CD4-positive, alpha-beta T cell treated with Interleukin-21 for 1 hour (primary cell): ENCODE measurements around the gene MYO6.
A peak's percentile ranks its signal among the peaks of the same experiment; 100 is the strongest.

Source experiments
- DNase-seq: peaks from one replicate; pipeline ENCODE4 v3.0.0-alpha.2; 2020

Gene MYO6

DNA sequence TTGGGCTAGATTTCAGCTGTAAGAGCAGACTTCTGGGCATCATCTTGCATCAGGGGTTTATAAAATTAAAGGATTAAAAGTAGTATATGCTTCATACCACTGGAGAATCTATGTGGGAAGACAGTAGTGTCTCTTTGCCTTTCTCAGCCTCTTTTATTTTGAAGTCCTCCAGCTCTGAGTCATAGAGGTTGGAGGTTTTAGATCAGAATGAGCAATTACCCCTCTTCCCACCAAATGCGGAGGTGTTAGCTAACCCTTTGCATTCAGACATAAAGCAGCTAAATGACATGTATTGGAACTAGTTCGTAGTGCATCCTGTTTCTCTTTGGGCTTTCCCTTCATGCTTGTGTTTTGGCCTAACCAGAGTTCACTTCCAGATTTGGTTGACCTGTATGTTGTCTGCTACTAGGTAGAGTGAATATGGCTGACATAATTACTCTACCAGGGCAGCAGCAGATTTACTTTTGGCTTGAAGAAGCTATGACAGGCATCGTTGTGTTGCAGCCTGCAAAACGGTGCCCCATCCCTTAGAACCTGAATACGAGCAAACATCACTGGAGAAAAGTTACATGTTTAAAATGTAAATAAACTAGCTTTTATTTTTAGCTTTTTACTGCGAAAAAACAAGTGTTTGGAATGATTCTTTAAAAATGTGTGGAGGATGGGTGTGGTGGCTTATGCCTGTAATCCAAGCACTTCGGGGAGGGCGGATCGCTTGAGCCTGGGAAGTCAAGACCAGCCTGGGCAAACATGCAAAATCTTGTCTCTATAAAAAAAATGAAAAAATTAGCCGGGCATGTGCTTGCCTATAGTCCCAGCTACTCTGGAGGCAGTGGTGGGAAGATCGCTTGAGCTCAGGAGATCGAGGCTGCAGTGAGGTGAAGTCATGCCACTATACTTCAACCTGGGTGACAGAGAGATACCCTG is 82.2 kb downstream of the MYO6 start:
- no peak for DNase-seq

DNA sequence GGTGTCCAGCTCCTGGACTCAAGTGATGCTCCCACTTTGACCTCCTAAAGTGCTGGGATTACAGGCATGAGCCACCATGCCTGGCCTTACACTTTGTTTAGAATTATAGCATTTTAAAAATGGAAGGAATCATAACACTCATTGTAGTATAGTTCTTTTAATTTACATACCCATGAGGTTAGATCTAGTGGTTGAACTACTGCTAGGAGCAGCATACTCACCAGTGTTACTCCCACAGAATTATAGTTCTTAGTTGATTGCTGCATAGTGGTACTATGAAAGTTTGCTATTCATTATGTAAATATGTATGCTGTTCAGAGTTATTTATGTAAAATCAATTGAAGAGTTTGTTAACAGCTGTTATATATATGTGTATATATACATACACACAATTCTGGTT is 85.4 kb downstream of the MYO6 start:
- no peak for DNase-seq

DNA sequence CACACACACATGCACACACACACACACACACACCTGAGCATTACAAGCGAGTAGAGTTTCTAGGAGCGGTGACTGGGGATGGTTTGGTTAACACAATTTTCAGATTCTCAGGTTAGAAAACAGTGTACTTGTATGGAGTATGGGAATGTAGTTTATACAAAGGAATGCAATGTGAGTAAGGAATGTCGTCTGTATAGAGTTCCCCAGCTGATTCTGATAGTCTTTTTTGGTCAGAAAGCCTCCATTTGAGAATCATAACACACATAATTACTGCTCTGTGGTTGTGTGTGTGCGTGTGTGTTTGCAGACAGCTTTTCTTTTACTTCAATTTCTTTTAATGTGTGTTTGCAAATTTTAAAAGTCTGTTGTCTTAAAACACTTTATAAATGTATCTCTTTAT is 93.2 kb downstream of the MYO6 start:
- DNase-seq = no peak

DNA sequence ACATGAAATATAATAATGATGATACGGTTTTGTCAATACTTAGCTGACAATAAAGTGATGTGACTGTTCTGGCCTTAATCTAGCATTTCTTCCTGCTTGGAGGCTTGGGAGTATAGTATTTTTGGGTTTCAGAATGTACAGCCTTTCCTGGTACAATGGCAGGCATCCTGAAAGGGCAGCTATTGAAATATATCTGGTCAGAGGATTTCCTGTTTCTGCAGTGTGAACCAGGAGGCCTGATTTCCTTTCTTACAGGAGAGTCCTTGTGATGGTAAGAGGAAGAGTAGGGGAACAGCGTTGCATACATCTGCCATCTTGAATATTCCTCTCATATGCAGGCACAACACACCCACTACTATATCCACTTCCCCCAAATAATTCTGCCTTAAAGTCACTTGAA is 93.7 kb downstream of the MYO6 start:
- DNase-seq = no peak

DNA sequence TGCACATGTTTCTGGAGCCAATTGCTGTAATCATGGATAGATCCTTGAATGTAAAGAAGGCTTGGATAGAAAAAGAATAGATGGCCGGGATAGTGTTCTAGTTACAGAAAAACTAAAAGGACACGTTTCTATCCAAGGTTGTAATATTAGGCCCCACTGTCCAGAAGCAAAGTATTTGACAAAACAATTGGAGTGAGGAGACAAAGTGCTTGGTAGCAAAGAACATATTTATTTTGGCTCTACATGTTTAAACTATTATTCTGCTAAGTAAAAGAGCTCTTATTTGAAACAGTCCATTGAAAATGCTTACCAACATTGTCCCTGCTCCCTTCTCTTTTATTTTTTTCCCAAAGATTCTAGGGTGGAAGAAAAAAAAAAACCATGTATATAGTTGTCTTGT is 94.4 kb downstream of the MYO6 start:
- no peak for DNase-seq

DNA sequence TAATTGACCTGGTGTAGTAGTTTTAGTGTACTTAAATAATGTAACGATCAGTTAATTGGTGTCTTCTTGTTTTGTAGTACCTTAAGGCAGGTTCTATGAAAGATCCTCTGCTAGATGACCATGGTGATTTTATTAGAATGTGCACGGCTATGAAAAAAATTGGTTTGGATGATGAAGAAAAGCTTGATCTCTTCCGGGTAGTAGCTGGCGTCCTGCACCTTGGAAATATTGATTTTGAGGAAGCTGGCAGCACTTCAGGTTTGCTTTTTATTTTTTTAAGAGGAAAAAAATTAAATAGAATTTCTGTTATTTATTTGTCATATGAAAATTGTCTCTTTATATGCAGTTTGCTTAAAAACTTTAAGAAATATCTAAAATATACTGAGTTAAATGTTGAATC is 99.2 kb downstream of the MYO6 start:
- no peak for DNase-seq

DNA sequence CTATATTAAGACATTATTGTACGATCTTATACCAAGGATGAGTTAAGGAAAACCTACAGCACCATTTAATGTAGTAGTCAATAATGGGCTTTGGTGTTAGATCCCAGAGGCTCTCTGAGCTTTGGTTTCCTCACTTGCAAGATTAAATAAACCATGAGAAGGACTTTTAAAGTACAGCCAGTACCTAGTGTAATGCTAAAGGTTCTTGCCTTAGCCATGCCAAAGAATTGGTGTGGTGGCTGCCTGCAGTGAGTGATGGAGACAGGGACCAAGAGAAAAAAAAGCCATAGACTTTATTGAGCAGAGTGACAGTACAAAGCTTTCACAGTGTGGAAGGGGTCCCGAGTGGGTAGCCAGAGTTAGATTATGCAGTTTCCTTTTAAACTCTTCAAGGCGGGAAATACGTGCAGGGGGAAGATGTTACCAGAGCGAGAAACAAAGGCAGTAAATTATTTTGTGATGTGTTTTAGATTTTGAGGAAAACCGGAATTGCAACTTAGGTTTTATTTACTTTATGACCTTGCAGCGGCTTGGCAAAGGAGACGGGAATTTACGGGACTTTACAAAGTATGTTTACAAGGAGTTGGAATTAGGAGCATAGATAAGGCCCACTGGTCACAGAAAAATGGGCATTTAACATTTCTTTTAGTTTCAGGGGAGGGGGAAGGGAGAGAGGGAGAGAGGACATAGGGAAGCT is 100.4 kb downstream of the MYO6 start:
- no peak for DNase-seq

DNA sequence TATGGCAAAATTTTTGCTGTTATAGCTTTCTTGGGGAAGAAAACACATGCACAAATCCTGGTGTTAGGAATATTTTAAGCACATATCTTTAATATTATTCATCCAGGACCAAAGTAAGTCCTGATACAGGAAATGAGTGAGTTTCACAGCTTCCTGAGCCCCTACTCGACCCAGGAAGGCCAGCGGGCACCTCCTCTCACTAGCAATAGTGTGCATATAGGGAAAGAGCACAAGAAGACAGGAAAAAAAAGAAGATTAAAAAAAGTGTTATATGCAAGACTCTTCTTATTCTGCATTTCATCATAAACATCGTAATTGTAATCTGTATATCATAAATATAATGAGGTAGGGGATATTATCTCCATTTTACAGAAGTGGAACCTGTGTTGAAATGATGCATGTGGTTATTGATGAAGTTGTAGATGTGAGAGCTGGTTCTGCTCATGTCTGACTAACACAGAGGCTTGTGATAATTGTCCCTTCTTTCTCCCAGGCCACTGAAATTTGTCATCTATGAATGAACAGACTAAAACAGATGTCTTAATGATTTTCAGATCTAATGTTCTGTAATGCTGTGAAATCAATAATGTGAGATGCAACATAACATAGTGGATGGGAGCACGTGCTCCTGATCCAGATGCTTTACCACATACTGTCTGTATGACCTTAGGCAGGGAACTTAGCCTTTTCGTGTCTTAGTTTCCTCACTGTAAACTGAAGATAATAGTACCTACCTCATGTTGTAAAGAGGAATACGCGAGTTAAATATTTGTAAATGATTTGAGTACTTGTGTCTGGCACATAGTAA is 101.2 kb downstream of the MYO6 start:
- no peak for DNase-seq

DNA sequence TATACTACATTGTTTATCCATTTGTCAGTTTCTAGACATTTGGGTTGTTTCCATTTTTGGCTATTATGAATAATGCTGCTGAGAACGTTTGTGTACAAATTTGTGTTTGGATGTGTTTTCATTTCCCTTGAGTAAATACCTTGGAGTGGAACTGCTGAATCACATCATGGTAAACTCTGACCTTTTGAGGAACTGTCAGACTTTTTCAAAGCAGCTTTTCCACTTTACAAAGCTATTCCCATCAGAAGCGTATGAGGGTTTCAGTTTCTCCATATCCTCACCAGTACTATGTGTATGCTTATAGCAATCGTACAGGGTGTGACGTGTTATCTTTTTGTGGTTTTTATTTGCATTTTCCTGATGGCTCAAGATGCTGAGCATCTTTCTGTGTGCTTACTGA is 103.7 kb downstream of the MYO6 start:
- DNase-seq = no peak

DNA sequence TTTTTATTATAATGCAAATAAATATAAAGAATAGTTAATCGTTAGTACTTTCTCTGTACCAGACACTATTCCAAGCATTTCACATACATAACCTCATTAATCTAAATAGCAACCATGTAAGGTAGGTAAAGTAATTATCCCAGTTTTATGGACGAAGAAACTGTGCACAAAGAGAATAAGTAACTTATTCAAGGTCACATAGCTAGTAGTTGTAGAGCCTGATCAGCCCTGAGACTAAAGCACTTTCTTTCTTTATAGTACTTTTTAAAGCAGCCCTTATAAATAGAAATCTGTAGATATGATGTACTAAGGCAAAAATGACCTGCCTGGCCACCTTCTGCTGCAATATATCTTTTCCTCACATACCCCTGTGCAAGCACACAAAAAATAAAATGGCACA is 104.8 kb downstream of the MYO6 start:
- no peak for DNase-seq

DNA sequence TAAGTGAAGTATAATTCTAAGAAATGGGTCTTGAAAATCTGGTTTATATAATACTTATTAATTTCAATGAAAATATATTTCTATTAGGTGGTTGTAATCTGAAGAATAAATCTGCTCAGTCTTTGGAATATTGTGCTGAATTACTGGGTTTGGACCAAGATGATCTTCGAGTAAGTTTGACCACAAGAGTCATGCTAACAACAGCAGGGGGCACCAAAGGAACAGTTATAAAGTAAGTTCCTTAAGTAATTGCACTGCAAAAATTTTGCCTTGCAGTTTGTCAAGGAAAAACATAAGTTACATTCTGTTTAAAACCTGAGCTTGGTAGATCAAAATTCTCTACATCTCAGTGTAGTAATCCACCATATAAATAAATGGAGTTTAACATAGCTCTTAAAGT is 106.0 kb downstream of the MYO6 start:
- DNase-seq = peak; percentile 18

DNA sequence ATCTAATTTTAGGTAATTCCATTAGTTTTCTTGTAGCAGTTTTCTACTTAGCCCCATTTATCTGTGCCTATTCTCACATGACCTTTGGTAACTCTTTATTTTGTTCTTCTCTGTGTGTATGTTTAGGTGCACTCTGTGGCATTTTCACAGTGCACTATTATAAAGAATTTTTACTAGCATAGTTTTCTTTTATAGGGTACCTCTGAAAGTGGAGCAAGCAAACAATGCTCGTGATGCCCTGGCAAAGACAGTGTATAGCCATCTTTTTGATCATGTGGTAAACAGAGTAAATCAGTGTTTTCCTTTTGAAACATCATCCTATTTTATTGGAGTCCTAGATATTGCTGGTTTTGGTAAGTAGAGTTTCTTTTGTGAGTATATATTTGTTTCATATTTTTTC is 107.9 kb downstream of the MYO6 start:
- DNase-seq = no peak

DNA sequence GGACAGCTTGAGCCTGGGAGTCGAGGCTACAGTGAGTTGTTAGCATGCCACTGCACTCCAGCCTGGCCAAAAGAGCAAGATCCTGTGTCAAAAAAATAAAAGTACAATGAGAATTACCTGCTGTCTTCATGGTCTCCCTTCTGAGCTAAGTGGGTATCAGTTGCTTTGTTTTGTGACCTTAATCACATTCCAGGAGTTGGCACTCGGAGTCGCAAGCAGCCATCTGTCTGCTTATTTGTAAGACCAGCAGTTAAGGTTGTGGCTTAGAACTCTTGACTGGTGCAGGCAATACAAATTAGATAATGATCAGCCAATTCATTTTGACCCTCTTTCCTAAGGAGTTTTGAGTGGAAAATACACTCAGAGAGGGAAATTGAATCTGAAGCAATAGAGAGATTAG is 114.0 kb downstream of the MYO6 start:
- no peak for DNase-seq

DNA sequence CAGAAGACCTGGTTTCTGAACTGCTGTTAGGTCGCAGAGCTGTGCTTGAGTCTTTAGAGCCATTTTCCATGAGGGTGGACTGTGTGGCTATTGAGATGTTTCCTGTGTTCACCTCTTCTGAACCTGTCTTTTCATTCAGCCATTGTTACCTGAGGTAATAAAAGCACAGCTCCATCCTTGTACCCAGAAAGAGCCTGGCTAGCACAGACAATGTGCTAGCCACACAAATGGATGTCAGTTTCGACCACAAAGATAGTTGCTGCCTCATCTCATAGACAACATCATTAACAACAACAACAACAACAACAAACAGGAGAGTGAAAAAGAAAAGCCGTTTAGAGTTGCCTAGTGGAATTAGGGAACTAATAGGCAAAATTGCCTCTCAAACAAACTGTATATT is 114.7 kb downstream of the MYO6 start:
- no peak for DNase-seq

DNA sequence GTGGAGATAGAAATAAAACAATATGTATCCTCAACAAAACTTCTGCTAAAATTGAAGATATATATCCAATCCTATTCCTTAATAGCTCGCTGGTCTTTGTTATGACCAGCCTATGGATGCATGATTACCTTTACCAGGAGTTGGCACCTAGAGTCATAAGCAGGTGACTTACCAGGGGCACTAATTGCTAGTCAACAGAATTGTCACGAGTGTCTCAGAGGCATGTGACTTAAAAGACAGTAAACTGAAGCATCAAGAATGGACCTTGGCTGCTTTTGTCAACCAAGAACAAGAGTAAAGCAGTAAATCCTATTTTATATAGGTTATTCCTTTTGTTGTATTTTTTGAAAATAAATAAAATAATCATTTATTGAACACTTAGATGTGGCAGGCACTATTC is 115.4 kb downstream of the MYO6 start:
- DNase-seq = no peak

DNA sequence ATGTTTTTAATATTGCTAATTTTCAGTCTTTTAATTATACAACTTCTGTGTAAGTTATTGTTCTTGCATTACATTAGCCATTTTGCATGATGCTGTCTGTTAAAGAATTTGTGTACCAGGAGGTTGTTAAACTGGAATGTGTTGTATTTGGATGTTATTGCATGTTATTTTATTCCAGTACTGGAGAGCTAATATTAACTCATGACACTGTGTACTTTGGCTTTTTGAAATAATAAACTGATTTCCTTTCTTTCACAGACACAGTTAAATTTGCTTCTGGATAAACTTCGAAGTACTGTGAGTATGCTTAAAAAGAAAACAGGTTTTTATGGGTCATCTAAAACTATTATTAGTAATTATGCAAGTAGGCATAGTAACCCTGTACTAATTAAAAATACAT is 121.3 kb downstream of the MYO6 start:
- DNase-seq = no peak

DNA sequence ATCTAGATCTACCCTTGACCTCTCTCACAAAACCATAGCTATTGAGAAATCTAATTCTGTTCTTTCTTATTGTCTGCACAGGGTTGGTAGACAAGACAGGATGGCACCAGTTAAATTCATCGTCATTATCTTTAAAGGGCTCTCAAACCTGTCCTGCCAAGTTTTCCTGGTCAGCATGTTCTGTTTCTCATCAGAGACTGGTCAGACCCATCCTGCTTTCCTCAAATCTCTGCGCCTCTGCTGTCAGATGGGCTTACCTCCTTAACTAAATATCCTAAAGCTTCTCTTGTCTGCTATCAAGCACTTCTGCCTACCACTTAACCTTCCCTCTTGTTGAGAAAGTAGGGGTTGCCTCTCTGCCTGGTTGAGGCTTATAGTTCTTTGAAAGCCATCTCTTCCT is 125.2 kb downstream of the MYO6 start:
- no peak for DNase-seq

DNA sequence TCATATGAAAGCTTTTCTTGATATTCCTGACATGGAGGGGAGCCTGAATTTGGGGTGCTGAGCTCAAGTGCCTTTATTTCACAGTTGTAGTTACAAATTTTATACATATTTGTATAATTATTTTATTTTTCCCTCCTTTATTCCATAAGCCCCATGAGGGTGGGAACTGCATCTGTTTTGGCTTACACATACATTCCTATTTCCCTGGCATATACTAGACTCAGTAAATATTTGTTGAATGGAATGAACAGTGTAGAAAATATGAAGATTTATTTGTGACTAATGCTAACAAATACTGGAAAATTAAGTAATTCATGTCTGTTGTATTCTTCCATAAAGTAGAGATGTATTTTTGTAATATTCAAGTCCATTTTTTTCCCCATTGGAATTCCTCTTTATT is 127.1 kb downstream of the MYO6 start:
- no peak for DNase-seq

DNA sequence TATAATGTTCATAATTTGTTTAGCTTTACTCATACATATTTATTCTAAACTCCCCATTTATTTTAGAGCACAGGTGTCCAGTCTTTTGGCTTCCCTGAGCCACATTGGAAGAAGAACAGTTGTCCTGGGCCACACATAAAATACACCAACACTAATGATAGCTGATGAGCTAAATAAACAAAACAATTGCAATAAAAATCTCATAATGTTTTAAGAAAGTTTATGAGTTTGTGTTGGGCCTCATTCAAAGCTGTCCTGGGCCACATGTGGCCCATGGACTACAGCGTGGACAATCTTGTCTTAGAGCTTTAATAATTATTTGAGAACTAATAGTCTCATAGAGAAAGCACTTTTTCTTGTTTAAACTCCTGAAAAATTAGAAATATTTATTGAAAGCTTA is 131.3 kb downstream of the MYO6 start:
- no peak for DNase-seq

DNA sequence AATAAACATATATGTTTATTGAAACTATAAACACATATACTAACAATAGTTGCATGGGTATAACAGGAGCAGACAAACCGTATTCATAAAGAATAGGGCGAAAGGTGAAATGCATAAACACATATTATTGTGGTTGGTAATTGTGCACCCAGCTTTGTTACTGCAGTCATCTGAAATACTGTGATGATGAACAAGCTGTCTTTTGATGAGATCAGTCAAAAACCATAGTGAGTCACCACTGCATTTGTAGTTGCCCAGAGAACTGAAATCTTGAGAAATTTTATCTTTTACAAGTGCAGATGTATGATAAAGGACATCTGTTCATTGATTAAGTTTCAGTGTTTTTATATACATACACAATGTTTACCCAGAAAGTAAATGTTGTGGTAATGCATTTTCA is 133.7 kb downstream of the MYO6 start:
- DNase-seq = no peak

DNA sequence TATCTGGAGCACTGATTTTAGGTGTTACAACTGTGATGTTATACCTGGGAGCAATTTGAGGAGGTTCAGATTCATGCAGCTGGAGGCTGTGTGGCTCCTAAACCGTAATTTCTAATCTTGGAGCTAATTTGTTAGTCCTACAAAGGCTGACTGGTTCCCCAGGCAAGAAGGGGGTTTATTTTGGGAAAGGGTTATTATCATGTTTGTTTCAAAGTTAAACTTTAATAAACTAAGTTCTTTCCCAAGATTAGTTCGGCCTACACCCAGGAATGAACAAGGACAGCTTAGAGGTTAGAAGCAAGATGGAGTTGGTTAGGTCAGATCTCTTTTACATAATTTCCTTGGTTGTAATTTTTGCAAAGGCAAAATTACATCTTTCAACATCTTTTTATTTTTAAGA is 135.8 kb downstream of the MYO6 start:
- no peak for DNase-seq

DNA sequence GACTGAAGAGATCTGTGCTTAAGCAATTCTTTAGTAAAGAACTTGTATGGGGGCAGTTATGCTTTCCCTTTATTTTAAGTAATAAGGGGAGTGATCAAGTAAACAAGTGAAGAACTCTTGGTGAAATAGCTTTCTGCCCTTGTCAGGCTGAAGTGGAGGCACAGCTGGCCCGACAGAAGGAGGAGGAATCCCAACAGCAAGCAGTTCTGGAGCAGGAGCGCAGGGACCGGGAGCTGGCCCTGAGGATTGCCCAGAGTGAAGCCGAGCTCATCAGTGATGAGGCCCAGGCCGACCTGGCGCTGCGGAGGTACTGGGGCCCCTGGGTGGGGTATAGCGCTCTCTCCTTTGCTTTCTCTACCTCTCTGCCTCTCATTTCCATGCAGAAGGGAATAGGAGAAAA is 143.3 kb downstream of the MYO6 start:
- DNase-seq = no peak

DNA sequence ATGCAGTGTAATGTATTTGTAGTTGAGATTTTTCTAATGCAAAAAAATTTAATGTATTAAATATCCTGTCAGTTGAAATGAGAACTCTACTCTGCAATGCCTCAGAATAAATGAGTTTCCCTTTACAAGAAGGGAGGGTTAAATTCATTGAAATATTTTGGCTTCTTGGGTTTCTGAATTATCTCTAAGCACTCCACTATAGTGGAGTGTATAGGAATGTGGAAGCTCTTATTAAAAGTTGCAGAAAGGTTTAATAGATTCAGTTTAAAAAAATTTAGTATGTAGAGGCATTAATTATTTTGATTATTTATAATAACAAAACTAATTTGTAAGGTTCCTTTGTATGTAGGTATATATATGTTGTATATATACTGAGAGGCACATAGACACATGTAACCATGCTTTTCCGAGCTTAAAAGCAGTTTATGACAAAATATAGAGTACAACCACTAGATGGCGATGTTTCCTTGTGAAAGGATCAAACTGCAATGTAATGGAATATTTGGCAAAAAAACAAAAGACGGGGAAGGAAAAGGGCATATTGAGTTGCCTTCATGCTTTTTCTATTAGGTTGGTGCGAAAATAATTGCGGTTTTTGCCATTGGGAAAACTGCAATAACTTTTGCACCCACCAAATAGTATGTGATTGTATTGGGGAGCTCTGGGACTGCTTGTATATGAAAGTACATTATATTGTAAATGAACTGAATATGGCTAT is 144.2 kb downstream of the MYO6 start:
- peak; percentile 51 for DNase-seq
